IPS-11a (cell line): ENCODE results near the gene SYNGR3.
A peak's percentile ranks its signal among the peaks of the same experiment; 100 is the strongest.

Source experiments
- H3K4me3 ChIP-seq: one replicate; pipeline ENCODE4 v1.5.1; 2013; ENCODE audit warnings: low read depth, low read length, control low read depth

Gene SYNGR3

GRCh38 chr16:1976216-1976520 lies 13.6 kb upstream of the SYNGR3 start:
- no peak overlapping the region for H3K4me3 ChIP-seq

- no peak overlapping the region for H3K4me3 ChIP-seq
Observed at GRCh38 chr16:1976951-1977874, 12.6 kb upstream of the SYNGR3 start.

GRCh38 chr16:1977875-1978268 lies 11.9 kb upstream of the SYNGR3 start:
- H3K4me3 ChIP-seq: no peak overlapping the region

- H3K4me3 ChIP-seq: no peak overlapping the region
Observed at GRCh38 chr16:1978476-1979120, 11.2 kb upstream of the SYNGR3 start.

GRCh38 chr16:1979271-1980029 lies 10.3 kb upstream of the SYNGR3 start:
- H3K4me3 ChIP-seq: peak overlapping the region; percentile 17

- H3K4me3 ChIP-seq: peak overlapping the region; percentile 17
Observed at GRCh38 chr16:1980030-1980769, 9.6 kb upstream of the SYNGR3 start.

GRCh38 chr16:1980770-1981087 lies 9.0 kb upstream of the SYNGR3 start:
- no peak overlapping the region for H3K4me3 ChIP-seq

GRCh38 chr16:1981398-1981836 lies 8.4 kb upstream of the SYNGR3 start, which contains the start of gene NOXO1:
Gene NOXO1 (minus strand): TSS chr16:1981469. CDS start chr16:1981179, 290 bp downstream.
- H3K4me3 ChIP-seq: no peak within 1 kb of the TSS

- H3K4me3 ChIP-seq: no peak overlapping the region
Observed at GRCh38 chr16:1982013-1982433, 7.7 kb upstream of the SYNGR3 start.

GRCh38 chr16:1982991-1983543 lies 6.7 kb upstream of the SYNGR3 start:
- peak overlapping the region; percentile 74 for H3K4me3 ChIP-seq

GRCh38 chr16:1983544-1984346 lies 6.0 kb upstream of the SYNGR3 start, which contains the start of gene GFER:
Gene GFER (plus strand): TSS chr16:1984193. CDS start chr16:1984219, 26 bp downstream.
- H3K4me3 ChIP-seq: peak within 1 kb of the TSS; percentile 74

GRCh38 chr16:1984347-1985225 lies 5.2 kb upstream of the SYNGR3 start:
- H3K4me3 ChIP-seq: peak overlapping the region; percentile 74

GRCh38 chr16:1985466-1986150 lies 4.2 kb upstream of the SYNGR3 start:
- no peak overlapping the region for H3K4me3 ChIP-seq

GRCh38 chr16:1987198-1987597 lies 2.6 kb upstream of the SYNGR3 start:
- H3K4me3 ChIP-seq: no peak overlapping the region

- peak overlapping the region; percentile 56 for H3K4me3 ChIP-seq
Observed at GRCh38 chr16:1990101-1990350, 256 bp downstream of the SYNGR3 start.

- H3K4me3 ChIP-seq: peak overlapping the region; percentile 50
Observed at GRCh38 chr16:1990351-1991134, 773 bp downstream of the SYNGR3 start.

GRCh38 chr16:1991135-1991551 lies 1.4 kb downstream of the SYNGR3 start:
- no peak overlapping the region for H3K4me3 ChIP-seq

GRCh38 chr16:1991588-1991947 lies 1.8 kb downstream of the SYNGR3 start:
- peak overlapping the region; percentile 8 for H3K4me3 ChIP-seq
